CD4-positive, alpha-beta T cell (primary cell): ENCODE data around the gene RAMP1. TPM values are rescaled to one million over a fixed set of nuclear protein-coding genes. Genes with fewer than 3 reads are reported as not detected.
A peak's percentile ranks its signal among the peaks of the same experiment; 100 is the strongest.

Source experiments
- ATAC-seq: fragments of 200-7000 bp; cut with Tn5 transposase; one replicate; pipeline ENCODE4 v1.10.0; 2022; ENCODE audit warnings: mild to moderate bottlenecking; ENCODE audit not compliant: poor library complexity
- CTCF ChIA-PET: fragments of 350-600 bp; sonication (Branson Sonifier 250); formaldehyde crosslinking; loops from one replicate; lab custom pipeline; 2021; ENCODE audit warnings: antibody characterized with exemption, inconsistent platforms; lab: Charles Lee
- POLR2A ChIA-PET: fragments of 350-600 bp; sonication (Branson Sonifier 250); formaldehyde crosslinking; loops from one replicate; lab custom pipeline; 2021; ENCODE audit warnings: antibody characterized with exemption, inconsistent platforms; lab: Charles Lee
- DNase-seq, 14 experiments: peaks; one replicate each; pipeline ENCODE4 v3.0.0-alpha.2; 2013 to 2020; ENCODE audit warnings: mixed read lengths in 2 of 14
- H3K27ac ChIP-seq, 2 donors: one replicate each; pipeline versions ENCODE4 v1.5.1 to v1.7.0; 2013; ENCODE audit warnings: low read length in 2 of 2, low read depth in 1 of 2, mild to moderate bottlenecking in 1 of 2
- H3K27me3 ChIP-seq, 2 experiments: 1 replicate in 1 of 2; 2 replicates in 1 of 2; pipeline versions ENCODE4 v1.6.1 to v1.7.0; 2013; ENCODE audit warnings: low read length in 2 of 2, control low read depth in 1 of 2, mild to moderate bottlenecking in 1 of 2, moderate library complexity in 1 of 2; ENCODE audit not compliant: insufficient read depth in 2 of 2, control insufficient read depth in 1 of 2
- H3K36me3 ChIP-seq: one replicate; pipeline ENCODE4 v1.6.1; 2013; ENCODE audit warnings: low read length, control low read depth; ENCODE audit not compliant: insufficient read depth
- H3K4me1 ChIP-seq: one replicate; pipeline ENCODE4 v1.6.1; 2013; ENCODE audit warnings: low read length, control low read depth; ENCODE audit not compliant: insufficient read depth
- H3K4me3 ChIP-seq: one replicate; pipeline ENCODE4 v1.5.1; 2013; ENCODE audit warnings: mild to moderate bottlenecking, low read length, moderate library complexity
- H3K9me3 ChIP-seq, 2 experiments: 1 replicate in 1 of 2; 2 replicates in 1 of 2; pipeline versions ENCODE4 v1.6.1 to v1.7.0; 2013; ENCODE audit warnings: low read length in 2 of 2, mild to moderate bottlenecking in 2 of 2, control low read depth in 1 of 2, moderate library complexity in 1 of 2; ENCODE audit not compliant: control insufficient read depth in 1 of 2, insufficient read depth in 1 of 2
- H3K27ac Mint-ChIP-seq: one replicate; pipeline ENCODE4 v1.8.0; 2020; ENCODE audit warnings: mixed read lengths
- H3K27me3 Mint-ChIP-seq: one replicate; pipeline ENCODE4 v1.8.0; 2021; ENCODE audit warnings: mixed read lengths
- H3K36me3 Mint-ChIP-seq: one replicate; pipeline ENCODE4 v1.8.0; 2021; ENCODE audit warnings: low read depth, mixed read lengths
- H3K4me1 Mint-ChIP-seq: one replicate; pipeline ENCODE4 v1.8.0; 2021; ENCODE audit warnings: low read depth, mixed read lengths
- H3K4me3 Mint-ChIP-seq: one replicate; pipeline ENCODE4 v1.8.0; 2020; ENCODE audit warnings: mild to moderate bottlenecking, mixed read lengths
- H3K9me3 Mint-ChIP-seq: one replicate; pipeline ENCODE4 v1.8.0; 2020; ENCODE audit warnings: mixed read lengths
- CTCF ChIP-seq: fragments of 200-600 bp; IDR thresholded peaks from one replicate; pipeline ENCODE4 v1.8.0; 2022; ENCODE audit warnings: antibody characterized with exemption, mild to moderate bottlenecking
- intact Hi-C, 2 experiments: fragments of 100-400 bp; cut with DNase I in 1 of 2; cut with micrococcal nuclease in 1 of 2; formaldehyde crosslinking; loops; one replicate each; pipeline versions ENCODE4 v1.15.1 to v1.9.0; 2023 to 2025; cut with DNase I, micrococcal nuclease
- total RNA-seq, 174 experiments: library from RNA in 2 of 174; stranded (reverse) in 2 of 174; gene quantifications; one replicate each; pipeline ENCODE4 v1.2.3 and lab custom pipeline; 2021 to 2026

The RAMP1 gene
- total RNA-seq, 2 experiments from 2014 or later: not detected

DNA sequence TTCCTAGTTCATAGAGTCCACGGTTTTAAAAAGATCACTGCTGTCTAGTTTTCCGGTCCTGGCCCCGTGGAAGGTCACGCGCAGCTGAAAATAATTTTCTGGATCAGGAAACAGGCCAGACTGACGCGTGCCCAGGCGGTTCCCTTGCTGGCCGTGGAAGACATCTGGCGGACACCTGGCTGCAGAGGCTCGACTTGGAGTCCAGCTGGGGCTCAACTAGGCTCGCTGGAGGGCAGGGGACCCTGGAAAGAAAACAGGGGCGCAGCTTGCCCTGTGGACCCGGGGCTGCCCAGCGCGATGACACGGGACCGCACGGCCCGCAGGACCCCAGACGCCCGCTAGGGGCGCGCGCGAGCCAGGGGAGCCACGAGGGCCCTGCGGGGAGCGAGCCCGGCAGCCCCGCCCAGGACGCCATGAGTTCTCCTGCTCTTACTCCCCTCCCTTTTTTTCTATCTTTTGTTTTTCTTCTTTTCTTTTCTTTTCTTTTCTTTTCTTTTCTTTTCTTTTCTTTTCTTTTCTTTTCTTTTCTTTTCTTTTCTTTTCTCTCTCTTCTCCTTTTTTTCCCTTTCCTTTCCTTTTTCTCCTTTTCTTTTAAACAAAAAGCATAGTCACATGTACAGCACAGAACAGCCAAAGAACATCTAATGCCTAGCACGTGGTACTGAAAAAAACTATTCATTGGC is 64.2 kb downstream of the RAMP1 start:
- H3K4me1 ChIP-seq: peaks cover 20% of the 10 kb centered on the region
- DNase-seq (peak; percentile 38 to 91 (median 77)), ATAC-seq (peak; percentile 99)
- Mint-ChIP-seq H3K4me1 (peaks cover 14% of the 10 kb centered on the region), H3K27ac (no peak overlapping the region), H3K4me3 (peak overlapping the region; percentile 54), H3K27me3 (no peaks in the 10 kb centered on the region), H3K9me3 (no peaks in the 10 kb centered on the region), H3K36me3 (no peaks in the 10 kb centered on the region)
- intact Hi-C loops: loop anchor here in 1 of 2 experiments (1.0 to 5.0 kb wide), 3 partner anchors 40 to 341 kb away; no protein-coding TSS in a partner anchor
- no peaks in the 10 kb centered on the region for H3K9me3 ChIP-seq
- H3K4me3 ChIP-seq: peak overlapping the region; percentile 50
- ChIA-PET POLR2A (interaction anchor here (0.6 to 1.2 kb wide), 3 partner anchors 45 to 145 kb away, joined by 3 to 5 read pairs (median 3); partner anchors contain the start of gene SCLY), CTCF (interaction anchor here (0.8 to 1.7 kb wide), 8 partner anchors 9 to 315 kb away, joined by 3 to 4 read pairs (median 3); no protein-coding TSS in a partner anchor)
- H3K27ac ChIP-seq: no peak overlapping the region
- peak; percentile 94 for TF ChIP-seq CTCF
- H3K36me3 ChIP-seq: no peaks in the 10 kb centered on the region
- H3K27me3 ChIP-seq: no peaks in the 10 kb centered on the region

- ChIA-PET CTCF (interaction anchor here (1.0 to 1.7 kb wide), 4 partner anchors 11 to 314 kb away, joined by 3 to 4 read pairs (median 4); no protein-coding TSS in a partner anchor), POLR2A (interaction anchor here (1.0 kb wide), 1 partner anchor 137 kb away, joined by 3 read pairs; the partner anchor contains the start of gene SCLY)
- H3K36me3 Mint-ChIP-seq: no peaks in the 10 kb centered on the region
- no peaks in the 10 kb centered on the region for H3K27me3 Mint-ChIP-seq
- Histone ChIP-seq H3K36me3 (no peaks in the 10 kb centered on the region), H3K27ac (no peak overlapping the region), H3K9me3 (no peaks in the 10 kb centered on the region), H3K4me1 (peaks cover 20% of the 10 kb centered on the region), H3K27me3 (no peaks in the 10 kb centered on the region), H3K4me3 (no peak overlapping the region)
- peaks cover 12% of the 10 kb centered on the region for H3K4me1 Mint-ChIP-seq
- intact Hi-C loops: loop anchor here in 1 of 2 experiments (5.0 kb wide), 1 partner anchor 93 kb away; no protein-coding TSS in a partner anchor
- no peak overlapping the region for H3K27ac Mint-ChIP-seq
- ATAC-seq (no peak), DNase-seq (no peak)
- H3K9me3 Mint-ChIP-seq: no peaks in the 10 kb centered on the region
- no peak for TF ChIP-seq CTCF
- no peak overlapping the region for H3K4me3 Mint-ChIP-seq
Measured at GRCh38 chr2:237924164-237924534, 64.7 kb downstream of the RAMP1 start.

- peaks cover 9% of the 10 kb centered on the region for H3K4me1 Mint-ChIP-seq
- no peaks in the 10 kb centered on the region for H3K36me3 Mint-ChIP-seq
- Histone ChIP-seq H3K9me3 (peaks cover 0 to 12% of the 10 kb centered on the region in 2 experiments), H3K36me3 (no peaks in the 10 kb centered on the region), H3K4me1 (peaks cover 16% of the 10 kb centered on the region), H3K27ac (no peak overlapping the region), H3K27me3 (no peaks in the 10 kb centered on the region), H3K4me3 (no peak overlapping the region)
- no peak overlapping the region for H3K27ac Mint-ChIP-seq
- ATAC-seq: no peak
- ChIA-PET CTCF (no interaction called here), POLR2A (no interaction called here)
- no peak for TF ChIP-seq CTCF
- H3K9me3 Mint-ChIP-seq: no peaks in the 10 kb centered on the region
- no peak overlapping the region for H3K4me3 Mint-ChIP-seq
- no peaks in the 10 kb centered on the region for H3K27me3 Mint-ChIP-seq
- intact Hi-C loops: no loop called here
- no peak for DNase-seq
Measured at GRCh38 chr2:237927135-237927534, 67.7 kb downstream of the RAMP1 start.
